HCT116 (cell line): Measurements from ENCODE around the gene HTT-AS.

Experiments used
- CEBPB ChIP-seq: IDR thresholded peaks from 2 replicates; pipeline ENCODE4 v1.6.1; 2012; ENCODE audit warnings: low read depth
- CTCF ChIP-seq, 3 experiments: fragments of 200-600 bp in 1 of 3; sonication (generic) in 1 of 3; IDR thresholded peaks in 2 of 3; conservative IDR thresholded peaks in 1 of 3; 2 replicates each; pipeline ENCODE4 v1.5.1; 2012 to 2017; ENCODE audit warnings: low read depth in 2 of 3, low read length in 2 of 3, antibody characterized with exemption in 1 of 3, borderline replicate concordance in 1 of 3, control low read depth in 1 of 3, mild to moderate bottlenecking in 1 of 3, mixed read lengths in 1 of 3, mixed run types in 1 of 3, moderate library complexity in 1 of 3; ENCODE audit not compliant: insufficient read depth in 1 of 3
- ELF1 ChIP-seq: IDR thresholded peaks from 2 replicates; pipeline ENCODE4 v1.6.1; 2012; ENCODE audit warnings: low read depth, borderline replicate concordance
- EZH2phosphoT487 ChIP-seq: fragments of 200-600 bp; IDR thresholded peaks from 2 replicates; pipeline ENCODE4 v1.6.1; 2018; ENCODE audit warnings: antibody characterized with exemption, borderline replicate concordance
- FOSL1 ChIP-seq: IDR thresholded peaks from 2 replicates; pipeline ENCODE4 v1.6.1; 2012; ENCODE audit warnings: low read depth
- RAD21 ChIP-seq: IDR thresholded peaks from 2 replicates; pipeline ENCODE4 v1.6.1; 2012; ENCODE audit warnings: low read depth, mild to moderate bottlenecking
- SIN3A ChIP-seq: IDR thresholded peaks from 2 replicates; pipeline ENCODE4 v1.6.1; 2012; ENCODE audit warnings: low read depth
- SP1 ChIP-seq: IDR thresholded peaks from 2 replicates; pipeline ENCODE4 v1.6.1; 2012; ENCODE audit warnings: low read depth
- ZNF274 ChIP-seq: fragments of 200-500 bp; sonication (Bioruptor generic); IDR thresholded peaks from 2 replicates; pipeline ENCODE4 v1.6.1; 2014; ENCODE audit warnings: mild to moderate bottlenecking, low read depth, low read length, inconsistent platforms

GRCh38 chr4:3111461-3111860 is 37.1 kb upstream of the HTT-AS start:
- TF ChIP-seq CEBPB (no peak), ZNF274 (no peak), FOSL1 (no peak), EZH2phosphoT487 (no peak), CTCF (IDR thresholded peaks at IDR 0.05 in 2 of 3, conservative IDR thresholded peaks at IDR 0.05 in 1 of 3; ENCODE audit: borderline replicate concordance in 1 of 3, insufficient read depth in 1 of 3, low read depth in 2 of 3, low read length in 2 of 3) (no peak), SIN3A (no peak), ELF1 (no peak), SP1 (no peak), RAD21 (no peak)
